ENCODE data around the gene PCP2.
A peak's percentile ranks its signal among the peaks of the same experiment; 100 is the strongest.

Gene PCP2

GRCh38 chr19:7674010-7675005 lies 40.8 kb upstream of the PCP2 start:
- H3K4me1 ChIP-seq (ENCODE audit: control insufficient read depth, insufficient read depth, low read length) = peaks cover 2% of the 10 kb centered on the region
- no peaks in the 10 kb centered on the region for H3K36me3 ChIP-seq (ENCODE audit: control insufficient read depth, insufficient read depth, low read length)
- H3K27me3 ChIP-seq (ENCODE audit: control insufficient read depth, insufficient read depth, low read length) = peaks cover 29% of the 10 kb centered on the region
- H3K9ac ChIP-seq (ENCODE audit: low read depth, low read length) = no peak overlapping the region
- H3K9me3 ChIP-seq (ENCODE audit: control insufficient read depth, insufficient read depth, low read length) = no peaks in the 10 kb centered on the region
- peak overlapping the region; percentile 36 for H3K4me3 ChIP-seq (ENCODE audit: low read depth, low read length)

DNA sequence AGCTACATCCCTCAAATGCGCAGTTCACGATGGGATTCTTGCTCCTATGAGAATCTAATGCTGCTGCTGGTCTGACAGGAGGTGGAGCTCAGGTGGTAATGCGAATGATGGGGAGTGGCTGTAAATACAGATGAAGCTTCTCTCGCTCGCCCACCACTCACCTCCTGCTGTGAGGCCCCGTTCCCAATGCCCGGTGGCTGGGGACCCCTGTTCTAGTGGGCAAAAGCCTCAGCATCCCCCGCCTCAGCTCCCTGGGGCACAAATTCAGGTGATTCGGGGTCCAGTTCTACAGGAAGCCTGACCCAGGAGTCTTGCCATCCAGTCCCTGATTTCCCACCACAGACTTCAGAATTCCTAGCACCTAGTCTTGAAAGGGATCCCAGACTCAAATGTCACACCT lies 39.0 kb upstream of the PCP2 start:
- Histone ChIP-seq H3K27me3 (ENCODE audit: control insufficient read depth, insufficient read depth, low read length) (peaks cover 34% of the 10 kb centered on the region), H3K36me3 (ENCODE audit: control insufficient read depth, insufficient read depth, low read length) (no peaks in the 10 kb centered on the region), H3K9me3 (ENCODE audit: control insufficient read depth, insufficient read depth, low read length) (no peaks in the 10 kb centered on the region), H3K4me3 (ENCODE audit: low read depth, low read length) (no peak overlapping the region), H3K4me1 (ENCODE audit: control insufficient read depth, insufficient read depth, low read length) (peaks cover 2% of the 10 kb centered on the region), H3K9ac (ENCODE audit: low read depth, low read length) (no peak overlapping the region)

GRCh38 chr19:7670790-7671189 lies 37.3 kb upstream of the PCP2 start:
- Histone ChIP-seq H3K4me3 (ENCODE audit: low read depth, low read length) (peak overlapping the region; percentile 85), H3K36me3 (ENCODE audit: control insufficient read depth, insufficient read depth, low read length) (no peaks in the 10 kb centered on the region), H3K27me3 (ENCODE audit: control insufficient read depth, insufficient read depth, low read length) (peaks cover 29% of the 10 kb centered on the region), H3K4me1 (ENCODE audit: control insufficient read depth, insufficient read depth, low read length) (peaks cover 2% of the 10 kb centered on the region), H3K9me3 (ENCODE audit: control insufficient read depth, insufficient read depth, low read length) (no peaks in the 10 kb centered on the region), H3K9ac (ENCODE audit: low read depth, low read length) (peak overlapping the region; percentile 70)

DNA sequence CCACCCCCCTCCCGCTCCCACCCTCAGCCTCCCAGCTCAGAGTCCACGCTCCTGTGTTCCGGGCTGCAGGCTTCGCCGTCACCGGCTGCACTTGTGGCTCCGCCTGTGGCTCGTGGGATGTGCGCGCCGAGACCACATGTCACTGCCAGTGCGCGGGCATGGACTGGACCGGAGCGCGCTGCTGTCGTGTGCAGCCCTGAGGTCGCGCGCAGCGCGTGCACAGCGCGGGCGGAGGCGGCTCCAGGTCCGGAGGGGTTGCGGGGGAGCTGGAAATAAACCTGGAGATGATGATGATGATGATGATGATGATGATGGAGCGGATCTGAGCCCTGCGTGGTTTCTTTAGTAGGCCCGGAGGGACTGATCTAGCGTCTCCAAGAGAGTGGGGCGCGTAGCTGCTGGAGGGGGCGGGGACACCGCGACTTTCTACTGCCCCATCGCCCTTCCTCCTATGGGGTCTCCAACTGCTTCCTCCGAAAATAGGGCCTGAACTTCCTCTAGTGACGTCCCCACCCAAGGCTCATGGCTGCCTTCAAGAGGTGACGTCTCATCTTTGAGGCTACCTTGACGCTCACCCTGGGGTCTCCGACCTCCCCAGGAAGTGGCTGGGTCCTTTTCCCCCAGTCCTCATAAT lies 36.7 kb upstream of the PCP2 start:
- Histone ChIP-seq H3K9me3 (ENCODE audit: control insufficient read depth, insufficient read depth, low read length) (no peaks in the 10 kb centered on the region), H3K27me3 (ENCODE audit: control insufficient read depth, insufficient read depth, low read length) (peaks cover 29% of the 10 kb centered on the region), H3K36me3 (ENCODE audit: control insufficient read depth, insufficient read depth, low read length) (no peaks in the 10 kb centered on the region), H3K4me1 (ENCODE audit: control insufficient read depth, insufficient read depth, low read length) (peaks cover 2% of the 10 kb centered on the region), H3K4me3 (ENCODE audit: low read depth, low read length) (peak overlapping the region; percentile 85), H3K9ac (ENCODE audit: low read depth, low read length) (peak overlapping the region; percentile 70)

DNA sequence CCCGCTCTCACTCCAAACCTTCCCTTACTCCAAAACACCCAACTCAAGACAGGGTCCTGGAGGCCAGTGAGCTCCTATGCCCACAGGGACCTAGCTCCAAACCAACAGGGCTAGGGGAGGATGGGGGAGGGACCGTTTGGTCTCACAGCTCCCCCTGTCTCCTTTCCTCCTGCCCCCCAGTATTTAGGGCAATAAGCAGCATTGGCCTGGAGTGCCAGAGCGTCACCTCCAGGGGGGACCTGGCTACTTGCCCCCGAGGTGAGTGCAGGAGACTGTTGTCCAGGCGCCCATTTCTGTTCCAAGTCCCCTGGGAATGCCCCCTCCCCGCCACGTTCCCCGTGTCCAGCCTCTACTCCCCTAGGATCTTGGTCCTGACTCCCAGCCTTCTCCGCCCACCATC lies 36.1 kb upstream of the PCP2 start:
- Histone ChIP-seq H3K27me3 (ENCODE audit: control insufficient read depth, insufficient read depth, low read length) (peaks cover 29% of the 10 kb centered on the region), H3K4me3 (ENCODE audit: low read depth, low read length) (peak overlapping the region; percentile 85), H3K36me3 (ENCODE audit: control insufficient read depth, insufficient read depth, low read length) (no peaks in the 10 kb centered on the region), H3K9ac (ENCODE audit: low read depth, low read length) (no peak overlapping the region), H3K4me1 (ENCODE audit: control insufficient read depth, insufficient read depth, low read length) (peaks cover 2% of the 10 kb centered on the region), H3K9me3 (ENCODE audit: control insufficient read depth, insufficient read depth, low read length) (no peaks in the 10 kb centered on the region)

GRCh38 chr19:7668842-7669241 lies 35.3 kb upstream of the PCP2 start, which contains the start of gene RETN:
TSS of gene RETN (plus strand) at chr19:7669049. CDS start at chr19:7669327, 278 bp downstream.
- Histone ChIP-seq H3K27me3 (ENCODE audit: control insufficient read depth, insufficient read depth, low read length) (peaks cover 29% of the 10 kb centered on the region), H3K4me3 (ENCODE audit: low read depth, low read length) (peak within 1 kb of the TSS; percentile 85), H3K9me3 (ENCODE audit: control insufficient read depth, insufficient read depth, low read length) (no peaks in the 10 kb centered on the region), H3K9ac (ENCODE audit: low read depth, low read length) (no peak within 1 kb of the TSS), H3K36me3 (ENCODE audit: control insufficient read depth, insufficient read depth, low read length) (no peaks in the 10 kb centered on the region), H3K4me1 (ENCODE audit: control insufficient read depth, insufficient read depth, low read length) (peaks cover 2% of the 10 kb centered on the region)

DNA sequence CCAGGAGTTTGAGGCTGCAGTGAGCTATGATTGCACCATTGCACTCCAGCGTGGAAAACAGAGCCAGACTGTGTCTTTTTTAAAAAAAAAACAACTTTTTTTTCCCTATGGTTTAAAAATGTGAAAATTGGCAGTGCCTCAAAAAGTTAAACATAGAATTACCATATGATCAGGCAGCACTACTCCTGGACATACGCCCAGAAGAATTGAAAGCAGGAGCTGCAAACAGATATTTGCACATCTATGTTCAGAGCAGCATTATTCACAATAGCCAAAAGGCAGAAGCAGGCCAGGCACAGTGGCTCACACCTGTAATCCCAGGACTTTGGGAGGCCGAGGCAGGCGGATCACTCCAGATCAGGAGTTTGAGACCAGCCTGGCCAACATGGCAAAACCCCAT lies 31.6 kb upstream of the PCP2 start:
- Histone ChIP-seq H3K36me3 (ENCODE audit: control insufficient read depth, insufficient read depth, low read length) (no peaks in the 10 kb centered on the region), H3K4me3 (ENCODE audit: low read depth, low read length) (no peak overlapping the region), H3K27me3 (ENCODE audit: control insufficient read depth, insufficient read depth, low read length) (peaks cover 13% of the 10 kb centered on the region), H3K9me3 (ENCODE audit: control insufficient read depth, insufficient read depth, low read length) (no peaks in the 10 kb centered on the region), H3K4me1 (ENCODE audit: control insufficient read depth, insufficient read depth, low read length) (peaks cover 2% of the 10 kb centered on the region), H3K9ac (ENCODE audit: low read depth, low read length) (no peak overlapping the region)

DNA sequence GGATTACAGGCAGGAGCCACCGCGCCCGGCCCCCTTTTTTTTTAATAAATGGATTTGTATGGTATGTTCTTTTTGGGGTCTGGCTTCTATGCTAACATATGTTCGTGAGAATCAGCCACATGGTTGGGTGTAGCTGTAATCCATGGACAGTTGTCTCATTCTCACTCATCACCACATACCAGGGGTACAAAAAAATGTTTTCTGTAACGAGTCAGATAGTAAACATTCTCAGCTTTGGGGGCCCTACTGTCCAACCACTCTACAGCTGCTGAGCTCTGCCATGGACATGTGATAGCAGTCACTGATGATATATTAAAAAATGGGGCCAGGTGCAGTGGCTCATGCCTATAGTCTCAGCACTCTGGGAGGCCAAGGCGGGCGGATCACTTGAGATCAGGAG lies 30.2 kb upstream of the PCP2 start:
- H3K4me1 ChIP-seq (ENCODE audit: control insufficient read depth, insufficient read depth, low read length) = no peaks in the 10 kb centered on the region
- H3K27me3 ChIP-seq (ENCODE audit: control insufficient read depth, insufficient read depth, low read length) = peaks cover 2% of the 10 kb centered on the region
- no peak overlapping the region for H3K9ac ChIP-seq (ENCODE audit: low read depth, low read length)
- H3K9me3 ChIP-seq (ENCODE audit: control insufficient read depth, insufficient read depth, low read length) = no peaks in the 10 kb centered on the region
- H3K36me3 ChIP-seq (ENCODE audit: control insufficient read depth, insufficient read depth, low read length) = no peaks in the 10 kb centered on the region
- H3K4me3 ChIP-seq (ENCODE audit: low read depth, low read length) = no peak overlapping the region

GRCh38 chr19:7662657-7663056 lies 29.1 kb upstream of the PCP2 start:
- Histone ChIP-seq H3K9ac (ENCODE audit: low read depth, low read length) (no peak overlapping the region), H3K9me3 (ENCODE audit: control insufficient read depth, insufficient read depth, low read length) (no peaks in the 10 kb centered on the region), H3K4me3 (ENCODE audit: low read depth, low read length) (no peak overlapping the region), H3K4me1 (ENCODE audit: control insufficient read depth, insufficient read depth, low read length) (no peaks in the 10 kb centered on the region), H3K36me3 (ENCODE audit: control insufficient read depth, insufficient read depth, low read length) (no peaks in the 10 kb centered on the region), H3K27me3 (ENCODE audit: control insufficient read depth, insufficient read depth, low read length) (no peaks in the 10 kb centered on the region)

DNA sequence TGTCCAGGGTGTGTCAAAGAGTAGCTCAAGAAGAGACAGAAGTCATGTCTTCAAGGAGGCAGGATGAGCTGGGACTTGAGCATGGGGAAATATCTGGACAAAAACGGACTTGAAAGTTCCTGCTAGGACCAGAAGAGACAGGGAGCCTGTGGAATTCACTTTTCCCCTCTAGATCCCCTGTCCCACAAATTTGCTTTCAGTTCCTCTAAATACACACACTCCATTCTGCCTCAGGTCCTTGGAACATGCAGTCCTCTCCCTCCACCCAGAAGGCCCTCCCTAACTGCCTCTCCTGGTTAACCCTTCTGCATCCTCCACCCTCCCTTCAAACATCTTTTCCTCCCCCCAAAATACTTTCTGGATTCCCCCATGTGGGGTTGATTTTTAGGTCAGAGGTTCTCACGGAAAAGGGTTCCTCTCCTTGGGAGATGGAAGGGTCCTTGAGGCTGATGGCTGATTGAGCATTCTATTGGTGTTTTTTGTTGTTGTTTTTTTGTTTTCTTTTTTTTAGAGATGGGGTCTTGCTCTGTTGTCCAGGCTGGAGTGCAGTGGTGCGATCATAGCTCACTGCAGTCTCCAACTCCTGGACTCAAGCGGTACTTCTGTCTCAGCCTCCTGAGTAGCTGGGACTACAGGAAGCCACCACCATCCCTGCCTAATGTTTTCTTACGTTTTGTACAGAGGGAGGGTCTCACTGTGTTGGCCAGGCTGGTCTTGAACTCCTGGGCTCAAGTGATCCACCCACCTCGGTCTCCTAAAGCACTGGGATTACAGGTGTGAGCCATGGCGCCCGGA lies 28.4 kb upstream of the PCP2 start:
- Histone ChIP-seq H3K9ac (ENCODE audit: low read depth, low read length) (no peak overlapping the region), H3K27me3 (ENCODE audit: control insufficient read depth, insufficient read depth, low read length) (no peaks in the 10 kb centered on the region), H3K9me3 (ENCODE audit: control insufficient read depth, insufficient read depth, low read length) (no peaks in the 10 kb centered on the region), H3K4me3 (ENCODE audit: low read depth, low read length) (no peak overlapping the region), H3K36me3 (ENCODE audit: control insufficient read depth, insufficient read depth, low read length) (no peaks in the 10 kb centered on the region), H3K4me1 (ENCODE audit: control insufficient read depth, insufficient read depth, low read length) (no peaks in the 10 kb centered on the region)

DNA sequence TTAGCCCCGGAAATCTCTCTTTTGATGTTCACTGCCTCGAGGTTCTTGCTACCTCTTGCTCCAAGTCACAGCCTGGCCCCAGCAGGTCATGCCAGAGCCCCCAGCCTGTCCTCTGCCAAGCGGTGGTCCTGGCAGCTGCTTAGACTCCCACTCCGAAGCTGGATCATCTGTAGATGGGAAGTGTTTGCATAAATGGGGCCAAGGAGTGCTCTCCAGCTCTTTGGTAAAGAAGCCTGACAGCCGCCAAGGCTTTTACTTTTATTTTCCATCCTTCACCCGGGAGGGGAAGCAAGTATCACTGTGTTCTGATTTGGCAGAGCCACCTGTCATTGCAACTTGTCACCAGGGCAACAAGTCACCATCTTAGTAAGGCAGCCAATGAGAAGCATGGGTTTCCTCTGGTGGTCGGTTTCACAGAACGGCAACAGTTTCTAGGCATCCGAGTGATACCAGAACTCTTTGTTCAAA lies 24.7 kb upstream of the PCP2 start:
- Histone ChIP-seq H3K9me3 (ENCODE audit: control insufficient read depth, insufficient read depth, low read length) (no peaks in the 10 kb centered on the region), H3K27me3 (ENCODE audit: control insufficient read depth, insufficient read depth, low read length) (peaks cover 2% of the 10 kb centered on the region), H3K36me3 (ENCODE audit: control insufficient read depth, insufficient read depth, low read length) (no peaks in the 10 kb centered on the region), H3K9ac (ENCODE audit: low read depth, low read length) (no peak overlapping the region), H3K4me1 (ENCODE audit: control insufficient read depth, insufficient read depth, low read length) (no peaks in the 10 kb centered on the region), H3K4me3 (ENCODE audit: low read depth, low read length) (no peak overlapping the region)
